Suppressor macrophage treated with lipopolysaccharide for 1 hour (primary cell): ENCODE data around the gene ABHD8.

Source experiments
- DNase-seq, 3 donors: peaks; one replicate each; pipeline ENCODE4 v3.0.0-alpha.2; 2020 to 2022

Gene ABHD8

GRCh38 chr19:17320435-17320834, 17.2 kb upstream of the ABHD8 start:
- DNase-seq, result no peak

GRCh38 chr19:17319473-17320238, 16.4 kb upstream of the ABHD8 start:
- no peak for DNase-seq

GRCh38 chr19:17318966-17319365, 15.7 kb upstream of the ABHD8 start:
- DNase-seq, result no peak

GRCh38 chr19:17314007-17314593, 10.9 kb upstream of the ABHD8 start:
- no peak for DNase-seq

- no peak for DNase-seq
Observed at GRCh38 chr19:17312189-17313113, 9.2 kb upstream of the ABHD8 start.

- no peak for DNase-seq
Observed at GRCh38 chr19:17311455-17312188, 8.4 kb upstream of the ABHD8 start.

GRCh38 chr19:17309965-17310461, 6.8 kb upstream of the ABHD8 start:
- peak in 1 of 3 donors; percentile 20 for DNase-seq

GRCh38 chr19:17309198-17309964, 6.2 kb upstream of the ABHD8 start, which contains the start of gene DDA1:
TSS of gene DDA1 (plus strand) at chr19:17309563. CDS start at chr19:17309655, 92 bp downstream.
- DNase-seq, result peak; percentile 99 to 100 (median 100)

- no peak for DNase-seq
Observed at GRCh38 chr19:17307876-17308377, 4.7 kb upstream of the ABHD8 start.

GRCh38 chr19:17306285-17306714, 3.1 kb upstream of the ABHD8 start:
- DNase-seq, result no peak

- DNase-seq, result peak; percentile 97 to 99 (median 99)
Observed at GRCh38 chr19:17305517-17306284, 2.5 kb upstream of the ABHD8 start, which contains the start of gene MRPL34. TSS of gene MRPL34 (plus strand) at chr19:17305872. CDS start at chr19:17305893, 21 bp downstream.

- DNase-seq, result no peak
Observed at GRCh38 chr19:17305216-17305516, 1.9 kb upstream of the ABHD8 start.

- no peak for DNase-seq
Observed at GRCh38 chr19:17304386-17305215, 1.4 kb upstream of the ABHD8 start.

- DNase-seq, result peak in 1 of 3 donors; percentile 18
Observed at GRCh38 chr19:17303940-17304267, 679 bp upstream of the ABHD8 start.

- DNase-seq, result peak; percentile 68 to 74 (median 69)
Observed at GRCh38 chr19:17302391-17303166, 646 bp downstream of the ABHD8 start.

- DNase-seq, result no peak
Observed at GRCh38 chr19:17300992-17301619, 2.1 kb downstream of the ABHD8 start.

GRCh38 chr19:17296976-17297375, 6.2 kb downstream of the ABHD8 start:
- no peak for DNase-seq

- peak; percentile 23 to 37 (median 33) for DNase-seq
Observed at GRCh38 chr19:17296273-17296672, 7.0 kb downstream of the ABHD8 start.
